NT2/D1 (cell line): ENCODE data around the gene OR8D2.

Experiments
- SUZ12 ChIP-seq: IDR thresholded peaks from 2 replicates; pipeline ENCODE4 v1.6.1; 2011; ENCODE audit not compliant: insufficient read length, insufficient read depth; ENCODE audit errors: extremely low read depth
- YY1 ChIP-seq: IDR thresholded peaks from 2 replicates; pipeline ENCODE4 v1.6.1; 2011; ENCODE audit not compliant: insufficient read length, insufficient read depth
- ZNF274 ChIP-seq: IDR thresholded peaks from 2 replicates; pipeline ENCODE4 v1.6.1; 2011; ENCODE audit warnings: mild to moderate bottlenecking, low read depth, low read length

GRCh38 chr11:124313849-124314248 is 6.1 kb downstream of the OR8D2 start, which contains the start of gene OR8D1:
- TF ChIP-seq YY1 (no peak), ZNF274 (no peak), SUZ12 (no peak)
